Stimulated activated naive CD4-positive, alpha-beta T cell (primary cell): Measurements from ENCODE around the gene SPAAR.

Experiments used
- DNase-seq, 6 experiments: peaks; one replicate each; lab custom pipeline; 2025; lab: John Stamatoyannopoulos, UW

SPAAR gene

DNA sequence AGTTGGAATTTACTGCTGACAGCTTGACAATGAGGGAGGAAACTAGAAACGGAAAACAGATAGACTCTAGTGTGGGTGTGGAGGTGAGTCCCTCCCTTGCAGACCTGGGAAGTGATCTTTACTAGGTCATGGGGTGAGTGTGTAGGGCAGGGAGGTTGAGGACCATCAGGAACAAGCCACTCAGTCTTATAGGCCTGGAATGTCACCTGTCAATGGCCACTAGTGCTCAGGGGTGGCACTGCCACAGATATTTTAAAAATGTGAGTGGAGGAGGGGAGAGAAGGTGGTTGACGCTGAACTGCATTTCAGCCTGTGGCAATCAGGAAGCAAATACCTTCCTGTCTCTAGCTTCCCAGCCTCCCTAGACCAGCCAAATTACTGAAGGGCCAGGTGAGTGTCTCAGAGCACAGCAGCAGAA lies 39.6 kb downstream of the SPAAR start:
- no peak for DNase-seq

GRCh38 chr9:35951736-35952135 lies 42.4 kb downstream of the SPAAR start:
- no peak for DNase-seq

- DNase-seq = no peak
Measured at GRCh38 chr9:35952526-35953191, 43.4 kb downstream of the SPAAR start.

DNA sequence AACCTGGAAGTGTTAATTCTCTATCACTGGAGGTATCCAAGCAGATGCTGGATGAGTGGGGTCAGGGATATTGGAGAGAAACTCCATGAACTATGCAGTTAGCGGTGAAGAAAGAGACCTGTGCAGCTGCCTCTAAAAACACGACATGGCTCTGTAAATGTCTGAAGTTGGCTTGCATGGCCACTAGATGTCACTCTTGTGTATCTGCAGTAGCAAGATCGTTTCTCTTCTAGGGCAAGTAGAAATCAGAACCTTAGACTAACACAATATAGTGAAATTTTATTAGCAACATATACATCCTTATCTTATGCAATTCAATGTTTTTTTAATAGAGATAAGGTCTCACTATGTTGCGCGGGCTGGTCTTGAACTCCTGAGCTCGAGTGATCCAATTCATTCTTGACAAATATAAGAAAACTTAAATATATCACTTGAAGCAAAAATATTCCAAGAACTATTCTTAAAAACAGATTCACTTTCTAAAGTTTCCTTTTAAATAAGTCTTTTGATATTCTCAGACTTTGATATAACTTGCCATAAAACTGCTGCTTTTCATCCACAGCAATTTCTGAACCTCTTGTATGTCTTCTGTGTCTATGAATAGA lies 45.8 kb downstream of the SPAAR start:
- peak in 5 of 6 experiments; percentile 32 to 72 (median 52) for DNase-seq

GRCh38 chr9:35956651-35957050 lies 47.4 kb downstream of the SPAAR start:
- DNase-seq = no peak

GRCh38 chr9:35958104-35958837 lies 49.0 kb downstream of the SPAAR start, which contains the start of gene OR2S2:
TSS of gene OR2S2 (minus strand) at chr9:35958154. CDS start at chr9:35958098, 56 bp downstream.
- DNase-seq = no peak

DNA sequence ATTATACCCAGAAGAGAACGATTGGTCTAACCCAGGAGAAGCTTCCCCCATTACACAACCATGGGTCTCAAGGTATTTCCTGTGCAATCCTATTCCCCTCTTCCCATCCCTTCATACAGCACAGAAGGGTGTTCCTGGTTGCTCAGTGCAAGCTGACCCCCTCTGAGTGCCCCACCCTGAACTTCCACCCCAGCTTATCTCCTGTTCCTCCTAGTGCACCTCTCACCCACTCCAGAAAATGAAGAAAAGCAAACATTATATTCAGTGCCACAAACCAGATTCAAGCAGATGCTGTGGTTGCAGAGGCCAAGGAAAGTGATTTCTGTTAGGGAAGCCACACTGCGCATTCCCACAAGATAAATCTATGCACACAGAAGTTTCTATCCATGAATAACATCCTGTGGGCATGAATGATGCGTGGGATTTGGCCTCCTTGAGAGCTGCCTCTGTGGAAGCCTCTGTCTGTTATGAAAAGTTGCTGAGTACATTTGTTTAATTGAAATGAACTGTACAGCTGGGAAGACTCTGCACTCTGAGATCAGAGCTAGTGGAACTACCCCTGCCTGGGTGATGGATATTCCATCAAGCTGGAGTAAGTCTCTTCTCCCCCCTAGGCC lies 50.9 kb downstream of the SPAAR start:
- no peak for DNase-seq
